WI38 (cell line): ENCODE results near the gene UNC5A.

Experiments
- H3K4me3 ChIP-seq: 2 replicates; pipeline ENCODE4 v1.5.1; 2011; ENCODE audit warnings: low read depth, mild to moderate bottlenecking, control low read depth, low read length
- TF ChIP-seq, protein P1 (sequence below): IDR thresholded peaks from 2 replicates; pipeline ENCODE4 v1.5.1; 2012; ENCODE audit warnings: low read depth, mild to moderate bottlenecking, control low read depth, low read length

UNC5A gene

DNA sequence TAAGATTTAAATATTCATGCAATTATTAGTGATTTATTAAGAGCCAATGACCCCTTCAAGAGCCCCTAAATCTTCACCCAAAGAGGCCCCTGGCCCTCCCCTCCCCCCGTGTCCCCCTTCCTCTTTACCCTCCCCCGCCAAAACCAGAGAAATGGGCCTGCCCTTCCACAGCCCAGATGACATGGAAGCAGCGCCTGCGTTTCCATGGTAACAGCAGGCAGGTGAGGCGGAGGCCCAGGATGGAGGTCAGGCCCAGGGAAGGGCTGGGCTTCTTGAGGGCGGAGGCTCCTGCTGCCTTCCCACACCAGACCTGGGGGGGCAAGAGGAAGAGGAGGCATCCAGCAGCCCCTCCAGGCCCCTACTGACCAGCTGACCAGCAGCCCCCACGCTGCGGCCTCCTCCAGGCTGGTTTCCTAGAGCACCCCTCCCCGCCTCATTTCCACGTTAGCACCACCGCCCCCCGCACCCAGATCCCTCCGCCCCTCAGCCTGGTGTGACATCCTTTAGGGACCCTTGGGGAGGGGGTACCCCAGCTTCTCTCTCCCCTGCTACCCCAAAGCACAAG, 37.4 kb downstream of the UNC5A start:
- H3K4me3 ChIP-seq = no peak overlapping the region
- TF ChIP-seq, protein P1, sequence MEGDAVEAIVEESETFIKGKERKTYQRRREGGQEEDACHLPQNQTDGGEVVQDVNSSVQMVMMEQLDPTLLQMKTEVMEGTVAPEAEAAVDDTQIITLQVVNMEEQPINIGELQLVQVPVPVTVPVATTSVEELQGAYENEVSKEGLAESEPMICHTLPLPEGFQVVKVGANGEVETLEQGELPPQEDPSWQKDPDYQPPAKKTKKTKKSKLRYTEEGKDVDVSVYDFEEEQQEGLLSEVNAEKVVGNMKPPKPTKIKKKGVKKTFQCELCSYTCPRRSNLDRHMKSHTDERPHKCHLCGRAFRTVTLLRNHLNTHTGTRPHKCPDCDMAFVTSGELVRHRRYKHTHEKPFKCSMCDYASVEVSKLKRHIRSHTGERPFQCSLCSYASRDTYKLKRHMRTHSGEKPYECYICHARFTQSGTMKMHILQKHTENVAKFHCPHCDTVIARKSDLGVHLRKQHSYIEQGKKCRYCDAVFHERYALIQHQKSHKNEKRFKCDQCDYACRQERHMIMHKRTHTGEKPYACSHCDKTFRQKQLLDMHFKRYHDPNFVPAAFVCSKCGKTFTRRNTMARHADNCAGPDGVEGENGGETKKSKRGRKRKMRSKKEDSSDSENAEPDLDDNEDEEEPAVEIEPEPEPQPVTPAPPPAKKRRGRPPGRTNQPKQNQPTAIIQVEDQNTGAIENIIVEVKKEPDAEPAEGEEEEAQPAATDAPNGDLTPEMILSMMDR = no peak

- no peak overlapping the region for H3K4me3 ChIP-seq
- TF ChIP-seq, protein P1 = no peak
These were observed 38.3 kb downstream of the UNC5A start for GRCh38 chr5:176848651-176849050.

DNA sequence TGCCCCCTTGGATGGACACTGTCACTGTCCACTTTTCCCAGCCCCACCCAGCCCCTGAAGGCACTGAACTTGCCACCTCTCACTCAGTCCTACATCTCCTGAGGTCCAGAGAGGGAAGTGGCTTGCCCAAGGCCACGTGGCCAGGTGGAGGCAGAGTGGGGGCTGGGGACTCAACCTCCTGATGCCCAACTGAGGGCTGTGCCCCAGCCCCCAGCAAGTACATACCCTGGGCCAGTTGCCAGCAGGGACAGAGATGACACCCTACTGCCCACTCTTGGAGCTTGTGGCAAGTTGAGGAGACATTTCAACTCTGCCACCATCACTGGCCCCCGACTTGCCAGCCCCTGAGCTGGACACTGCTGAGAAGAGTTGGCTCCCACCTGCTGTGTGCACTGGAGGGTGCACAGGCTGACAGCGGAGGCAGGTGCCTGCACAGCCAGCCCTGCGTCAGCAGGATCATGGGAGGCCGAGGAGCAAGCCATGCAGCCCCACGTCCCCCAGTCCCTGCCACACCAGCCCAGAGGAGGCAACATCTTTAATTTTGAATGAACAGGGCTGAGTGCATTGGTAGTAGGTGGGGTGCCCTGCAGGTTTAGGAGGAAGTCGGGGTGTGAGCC, 39.4 kb downstream of the UNC5A start:
- TF ChIP-seq, protein P1 = no peak
- no peak overlapping the region for H3K4me3 ChIP-seq

- TF ChIP-seq, protein P1 = no peak
- no peak overlapping the region for H3K4me3 ChIP-seq
These were observed 40.2 kb downstream of the UNC5A start for GRCh38 chr5:176850371-176851245.

- TF ChIP-seq, protein P1 = no peak
- H3K4me3 ChIP-seq = no peak overlapping the region
These were observed 41.0 kb downstream of the UNC5A start for GRCh38 chr5:176851380-176851779.

- no peak overlapping the region for H3K4me3 ChIP-seq
- TF ChIP-seq, protein P1 = no peak
These were observed 41.7 kb downstream of the UNC5A start for GRCh38 chr5:176851871-176852658.
